Loucy (cell line): ENCODE results near the gene FDX1.

Experiments
- H2AFZ ChIP-seq: fragments of 200-600 bp; sonication (generic); 2 replicates; pipeline ENCODE4 v1.6.0; 2016; ENCODE audit warnings: antibody characterized with exemption, mild to moderate bottlenecking, low read length, moderate library complexity
- H3F3A ChIP-seq: fragments of 200-600 bp; 2 replicates; pipeline ENCODE4 v1.6.0; 2016; ENCODE audit warnings: antibody characterized with exemption, low read depth, mild to moderate bottlenecking
- H3K27me3 ChIP-seq: fragments of 200-600 bp; sonication (generic); 2 replicates; pipeline ENCODE4 v1.6.1; 2014; ENCODE audit warnings: low read length, mild to moderate bottlenecking; ENCODE audit not compliant: insufficient read depth, poor library complexity, severe bottlenecking
- H3K36me3 ChIP-seq: fragments of 200-600 bp; sonication (generic); 2 replicates; pipeline ENCODE4 v1.6.1; 2016; ENCODE audit warnings: low read length; ENCODE audit not compliant: insufficient read depth
- H3K4me1 ChIP-seq: fragments of 200-600 bp; sonication (generic); 2 replicates; pipeline ENCODE4 v1.5.1; 2014; ENCODE audit warnings: low read length, mild to moderate bottlenecking; ENCODE audit not compliant: insufficient read depth, poor library complexity, severe bottlenecking
- H3K4me2 ChIP-seq: fragments of 200-600 bp; sonication (generic); 2 replicates; pipeline ENCODE4 v1.6.0; 2014; ENCODE audit warnings: antibody characterized with exemption, low read length, low read depth, mild to moderate bottlenecking; ENCODE audit not compliant: poor library complexity, severe bottlenecking
- H3K4me3 ChIP-seq: fragments of 200-600 bp; sonication (generic); 2 replicates; pipeline ENCODE4 v1.5.1; 2014; ENCODE audit warnings: low read length, mild to moderate bottlenecking, mixed read lengths; ENCODE audit not compliant: poor library complexity, severe bottlenecking
- H3K79me2 ChIP-seq: fragments of 200-600 bp; sonication (generic); 2 replicates; pipeline ENCODE4 v1.6.1; 2014; ENCODE audit warnings: low read length; ENCODE audit not compliant: insufficient read depth
- H3K9ac ChIP-seq: fragments of 200-600 bp; sonication (generic); 2 replicates; pipeline ENCODE4 v1.6.0; 2014; ENCODE audit warnings: mild to moderate bottlenecking, low read depth, low read length, moderate library complexity; ENCODE audit not compliant: poor library complexity, severe bottlenecking
- H3K9me2 ChIP-seq: fragments of 200-600 bp; sonication (generic); replicated peaks from 2 replicates; pipeline ENCODE4 v1.6.1; 2016; ENCODE audit warnings: low read depth, low read length, mixed read lengths
- H3K9me3 ChIP-seq: fragments of 200-600 bp; sonication (generic); 2 replicates; pipeline ENCODE4 v1.6.1; 2014; ENCODE audit warnings: mild to moderate bottlenecking, antibody characterized with exemption, low read length, low read depth; ENCODE audit not compliant: insufficient read depth
- H4K20me1 ChIP-seq: fragments of 200-600 bp; sonication (generic); 2 replicates; pipeline ENCODE4 v1.6.0; 2014; ENCODE audit warnings: antibody characterized with exemption, low read length, mild to moderate bottlenecking; ENCODE audit not compliant: insufficient read depth, poor library complexity, severe bottlenecking
- EZH2phosphoT487 ChIP-seq: fragments of 200-600 bp; IDR thresholded peaks from 2 replicates; pipeline ENCODE4 v1.6.1; 2018; ENCODE audit warnings: antibody characterized with exemption, mild to moderate bottlenecking, moderate library complexity, borderline replicate concordance
- TF ChIP-seq, protein P1 (sequence below): fragments of 200-600 bp; sonication (generic); conservative IDR thresholded peaks from 2 replicates; pipeline ENCODE4 v1.5.1; 2014; ENCODE audit warnings: mild to moderate bottlenecking, antibody characterized with exemption, low read length

Gene FDX1

GRCh38 chr11:110407315-110407714 is 22.4 kb upstream of the FDX1 start:
- Histone ChIP-seq H3K4me2 (no peak overlapping the region), H4K20me1 (no peaks in the 10 kb centered on the region), H2AFZ (no peak overlapping the region), H3K4me3 (no peak overlapping the region), H3K79me2 (no peaks in the 10 kb centered on the region), H3K9me3 (no peaks in the 10 kb centered on the region; the same call in 1 of the 2 replicates), H3K9me2 (no peaks in the 10 kb centered on the region), H3F3A (no peaks in the 10 kb centered on the region), H3K36me3 (no peaks in the 10 kb centered on the region), H3K27me3 (peaks cover 4% of the 10 kb centered on the region), H3K9ac (no peak overlapping the region), H3K4me1 (no peaks in the 10 kb centered on the region)
- TF ChIP-seq EZH2phosphoT487: no peak
- TF ChIP-seq, protein P1, sequence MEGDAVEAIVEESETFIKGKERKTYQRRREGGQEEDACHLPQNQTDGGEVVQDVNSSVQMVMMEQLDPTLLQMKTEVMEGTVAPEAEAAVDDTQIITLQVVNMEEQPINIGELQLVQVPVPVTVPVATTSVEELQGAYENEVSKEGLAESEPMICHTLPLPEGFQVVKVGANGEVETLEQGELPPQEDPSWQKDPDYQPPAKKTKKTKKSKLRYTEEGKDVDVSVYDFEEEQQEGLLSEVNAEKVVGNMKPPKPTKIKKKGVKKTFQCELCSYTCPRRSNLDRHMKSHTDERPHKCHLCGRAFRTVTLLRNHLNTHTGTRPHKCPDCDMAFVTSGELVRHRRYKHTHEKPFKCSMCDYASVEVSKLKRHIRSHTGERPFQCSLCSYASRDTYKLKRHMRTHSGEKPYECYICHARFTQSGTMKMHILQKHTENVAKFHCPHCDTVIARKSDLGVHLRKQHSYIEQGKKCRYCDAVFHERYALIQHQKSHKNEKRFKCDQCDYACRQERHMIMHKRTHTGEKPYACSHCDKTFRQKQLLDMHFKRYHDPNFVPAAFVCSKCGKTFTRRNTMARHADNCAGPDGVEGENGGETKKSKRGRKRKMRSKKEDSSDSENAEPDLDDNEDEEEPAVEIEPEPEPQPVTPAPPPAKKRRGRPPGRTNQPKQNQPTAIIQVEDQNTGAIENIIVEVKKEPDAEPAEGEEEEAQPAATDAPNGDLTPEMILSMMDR: no peak

DNA sequence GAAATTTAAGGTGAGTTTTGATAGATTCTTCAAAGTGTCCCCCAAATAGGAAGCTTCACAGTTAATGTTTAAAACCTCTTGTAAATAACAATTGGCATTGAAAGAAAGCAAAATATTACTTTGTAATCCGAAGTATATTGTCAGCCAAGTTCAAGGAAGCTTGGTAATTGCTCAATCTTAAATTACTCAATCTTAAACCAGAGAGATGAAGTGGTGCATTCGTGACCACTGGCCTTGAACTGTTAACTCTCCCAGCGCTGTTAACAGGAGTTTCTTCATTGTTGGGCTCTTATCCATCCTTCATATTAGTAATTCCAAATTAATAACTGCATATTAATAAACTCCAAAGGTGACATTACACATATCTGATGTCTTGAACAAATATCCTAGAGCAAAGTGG is 20.6 kb upstream of the FDX1 start:
- no peaks in the 10 kb centered on the region for H3F3A ChIP-seq

GRCh38 chr11:110410651-110411050 is 19.1 kb upstream of the FDX1 start:
- TF ChIP-seq, protein P1: no peak
- TF ChIP-seq EZH2phosphoT487: no peak
- Histone ChIP-seq H3K79me2 (no peaks in the 10 kb centered on the region), H3K9me2 (no peaks in the 10 kb centered on the region)

More for the DNA sequence above, 20.6 kb upstream of the FDX1 start:
- Histone ChIP-seq H4K20me1 (no peaks in the 10 kb centered on the region), H3K4me2 (no peak overlapping the region), H3K79me2 (no peaks in the 10 kb centered on the region), H3K36me3 (no peaks in the 10 kb centered on the region), H3K4me1 (no peaks in the 10 kb centered on the region), H3K27me3 (peaks cover 4% of the 10 kb centered on the region), H2AFZ (no peak overlapping the region), H3K4me3 (no peak overlapping the region), H3K9me2 (no peaks in the 10 kb centered on the region), H3K9ac (no peak overlapping the region), H3K9me3 (no peaks in the 10 kb centered on the region; the same call in 1 of the 2 replicates)
- TF ChIP-seq, protein P1: no peak
- TF ChIP-seq EZH2phosphoT487: no peak

More at GRCh38 chr11:110410651-110411050, 19.1 kb upstream of the FDX1 start:
- no peak overlapping the region for H3K4me2 ChIP-seq
- H3K27me3 ChIP-seq: peaks cover 4% of the 10 kb centered on the region
- no peaks in the 10 kb centered on the region for H3K4me1 ChIP-seq
- no peaks in the 10 kb centered on the region; the same call in 1 of the 2 replicates for H3K9me3 ChIP-seq
- no peak overlapping the region for H3K9ac ChIP-seq
- H3F3A ChIP-seq: no peaks in the 10 kb centered on the region
- no peak overlapping the region for H2AFZ ChIP-seq
- no peaks in the 10 kb centered on the region for H4K20me1 ChIP-seq
- H3K36me3 ChIP-seq: no peaks in the 10 kb centered on the region
- no peak overlapping the region for H3K4me3 ChIP-seq
